Activated CD8-positive, alpha-beta memory T cell treated with anti-CD3 and anti-CD28 coated beads for 1 hour (primary cell): ENCODE results near the gene KMT2B.
A peak's percentile ranks its signal among the peaks of the same experiment; 100 is the strongest.
"Not testable (repeated sequence)": the region's sequence is repeated elsewhere in the genome, so short reads cannot be mapped to it uniquely, and the experiment has no call there.

Experiments
- DNase-seq, 2 donors: peaks; one replicate each; pipeline ENCODE4 v3.0.0-alpha.2; 2020; ENCODE audit warnings: low read depth in 1 of 2; ENCODE audit errors: extremely low read depth in 1 of 2

The KMT2B gene

DNA sequence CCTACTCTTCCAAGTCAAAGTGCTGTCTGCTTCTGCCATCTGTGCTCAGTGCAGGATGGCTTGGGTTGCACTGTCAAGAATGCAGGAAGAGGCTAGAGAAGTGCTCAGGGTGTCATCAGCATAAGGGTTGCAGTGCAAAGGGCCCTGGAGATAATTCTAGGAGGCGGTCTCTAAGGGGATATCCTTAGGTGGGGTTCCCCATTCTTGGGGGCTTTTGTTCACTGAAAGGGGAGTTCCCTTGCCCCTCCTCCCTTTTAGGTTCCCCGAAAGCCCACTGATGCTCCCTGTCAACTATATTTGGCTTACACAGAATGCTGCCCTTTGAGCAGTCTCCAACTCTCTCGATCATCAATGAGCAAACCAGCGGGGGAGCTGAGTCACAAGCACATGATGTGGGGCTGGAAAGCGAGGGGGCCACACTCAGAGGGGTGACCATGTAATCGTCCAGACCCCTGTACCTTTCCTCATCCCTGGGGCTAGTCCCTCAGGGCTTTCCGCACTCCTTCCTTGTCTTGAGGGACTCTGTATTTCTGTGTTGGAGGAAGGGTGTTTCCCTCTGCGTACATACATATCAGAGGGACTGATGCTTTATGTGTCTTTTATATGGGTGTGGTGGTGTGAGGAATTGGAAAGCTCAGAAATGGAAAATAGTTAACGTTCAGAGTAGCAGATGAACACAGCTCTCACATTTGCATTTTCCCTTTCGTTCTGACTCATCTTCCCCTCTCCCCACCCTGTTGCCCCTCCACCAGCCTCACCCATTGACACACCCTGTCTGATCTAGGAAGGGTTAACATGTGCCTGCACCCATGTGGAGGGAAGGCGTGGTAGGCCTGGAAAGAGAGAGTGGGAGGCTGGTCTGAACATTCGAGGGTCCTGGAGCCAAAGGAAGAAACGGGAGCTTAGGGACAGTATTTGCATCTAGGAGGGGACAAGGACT, 6.7 kb upstream of the KMT2B start:
- DNase-seq = no peak

DNA sequence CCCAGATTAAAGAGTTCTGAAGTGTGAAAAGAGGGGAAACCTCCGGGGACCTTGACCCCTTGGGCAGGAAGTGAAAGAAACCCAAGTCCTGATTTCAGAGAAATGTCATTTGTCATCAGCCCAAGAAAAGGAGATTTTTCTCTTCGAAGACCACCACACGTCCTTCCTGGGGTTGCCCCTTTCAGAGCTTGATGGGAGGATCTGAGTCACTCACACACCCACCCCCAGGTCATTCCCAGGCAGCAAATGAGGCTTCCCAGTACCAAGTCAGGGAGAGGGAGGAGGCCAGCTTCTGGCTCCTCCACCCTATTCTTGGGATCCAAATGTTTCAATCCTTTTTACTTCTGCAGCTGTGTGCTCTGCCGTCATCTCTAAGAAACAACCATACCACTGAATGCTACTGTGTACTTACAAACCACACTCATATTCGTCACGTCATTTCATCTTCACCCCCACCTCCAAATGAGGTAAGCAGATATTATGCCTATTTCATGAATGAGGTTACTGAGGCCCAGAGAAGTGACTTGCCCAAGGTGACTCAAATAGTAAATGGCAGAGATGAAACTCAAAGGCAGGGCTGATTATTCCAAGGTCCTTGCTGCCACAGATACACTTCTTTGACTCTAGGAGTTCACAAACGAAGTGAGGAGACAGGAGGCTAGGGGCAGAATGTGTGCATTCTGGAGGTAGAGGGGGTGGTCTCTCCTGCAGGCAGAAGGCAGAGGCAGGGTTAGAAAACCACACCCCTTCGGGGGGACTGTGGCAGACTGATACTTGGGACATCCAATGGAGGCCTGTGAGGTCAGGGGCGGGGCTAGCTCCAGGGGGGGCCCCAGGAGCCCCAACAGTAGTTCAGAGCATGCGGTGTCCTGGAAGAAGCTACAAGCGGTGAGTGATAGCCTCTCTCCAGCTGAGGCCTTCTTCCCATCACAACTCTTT, 5.0 kb upstream of the KMT2B start:
- DNase-seq = no peak

DNA sequence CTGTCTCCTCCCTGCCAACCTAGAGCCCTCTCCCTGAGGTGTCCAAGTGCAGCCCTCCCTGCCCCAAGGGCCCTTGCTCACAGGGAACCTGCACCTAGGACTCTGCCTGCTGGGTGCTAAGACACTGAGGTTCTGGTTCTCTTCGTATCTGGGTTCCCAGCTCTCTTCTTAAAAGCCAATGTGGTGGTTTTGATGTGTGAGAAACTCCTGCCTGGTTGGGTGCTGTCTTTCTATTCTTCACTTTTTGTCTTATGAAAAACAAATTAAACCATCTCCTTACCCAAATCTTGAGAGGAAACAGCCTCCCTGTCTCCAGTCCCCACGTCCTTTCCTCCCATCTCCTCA, 4.3 kb upstream of the KMT2B start:
- DNase-seq = no peak

DNA sequence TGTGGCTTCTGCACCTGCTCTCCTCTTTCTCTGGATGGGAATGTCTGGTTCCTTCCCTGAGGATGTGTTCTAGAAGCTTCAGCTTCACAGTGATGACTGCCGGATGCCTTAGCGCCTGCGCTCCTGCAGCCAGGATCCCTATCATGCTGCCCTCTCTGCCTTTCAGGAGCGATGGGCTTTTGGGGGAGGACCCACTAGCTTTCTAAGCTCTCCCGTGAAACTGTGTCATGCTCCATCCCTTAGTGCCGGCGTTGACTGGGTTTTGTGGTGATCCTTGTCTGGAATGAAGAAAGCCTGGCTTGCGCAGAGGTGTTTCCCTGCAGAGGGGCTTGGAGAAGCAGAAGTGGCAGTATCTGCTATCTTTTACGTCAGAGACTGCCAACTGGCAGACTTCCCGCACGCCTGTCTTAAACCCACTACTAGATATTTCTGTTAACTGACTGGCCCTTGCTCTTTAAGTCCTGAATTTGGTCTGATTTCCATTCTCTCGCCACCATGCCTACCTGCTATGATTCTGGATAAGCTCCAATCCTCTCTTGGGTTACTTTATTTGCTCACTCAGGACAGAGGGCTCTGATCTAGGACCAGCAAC, 3.8 kb upstream of the KMT2B start:
- DNase-seq = no peak

DNA sequence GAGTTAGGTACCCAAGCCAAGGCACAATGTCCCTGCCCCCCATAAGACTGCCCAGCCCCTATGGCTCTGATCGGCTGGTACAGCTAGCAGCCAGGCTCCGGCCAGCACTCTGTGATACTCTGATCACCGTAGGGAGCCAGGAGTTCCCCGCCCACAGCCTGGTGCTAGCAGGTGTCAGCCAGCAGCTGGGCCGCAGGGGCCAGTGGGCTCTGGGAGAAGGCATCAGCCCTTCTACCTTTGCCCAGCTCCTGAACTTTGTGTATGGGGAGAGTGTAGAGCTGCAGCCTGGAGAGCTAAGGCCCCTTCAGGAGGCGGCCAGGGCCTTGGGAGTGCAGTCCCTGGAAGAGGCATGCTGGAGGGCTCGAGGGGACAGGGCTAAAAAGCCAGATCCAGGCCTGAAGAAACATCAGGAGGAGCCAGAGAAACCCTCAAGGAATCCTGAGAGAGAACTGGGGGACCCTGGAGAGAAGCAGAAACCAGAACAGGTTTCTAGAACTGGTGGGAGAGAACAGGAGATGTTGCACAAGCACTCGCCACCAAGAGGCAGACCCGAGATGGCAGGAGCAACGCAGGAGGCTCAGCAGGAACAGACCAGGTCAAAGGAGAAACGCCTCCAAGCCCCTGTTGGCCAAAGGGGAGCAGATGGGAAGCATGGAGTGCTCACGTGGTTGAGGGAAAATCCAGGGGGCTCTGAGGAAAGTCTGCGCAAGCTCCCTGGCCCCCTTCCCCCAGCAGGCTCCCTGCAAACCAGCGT, 3.0 kb upstream of the KMT2B start:
- no peak for DNase-seq

DNA sequence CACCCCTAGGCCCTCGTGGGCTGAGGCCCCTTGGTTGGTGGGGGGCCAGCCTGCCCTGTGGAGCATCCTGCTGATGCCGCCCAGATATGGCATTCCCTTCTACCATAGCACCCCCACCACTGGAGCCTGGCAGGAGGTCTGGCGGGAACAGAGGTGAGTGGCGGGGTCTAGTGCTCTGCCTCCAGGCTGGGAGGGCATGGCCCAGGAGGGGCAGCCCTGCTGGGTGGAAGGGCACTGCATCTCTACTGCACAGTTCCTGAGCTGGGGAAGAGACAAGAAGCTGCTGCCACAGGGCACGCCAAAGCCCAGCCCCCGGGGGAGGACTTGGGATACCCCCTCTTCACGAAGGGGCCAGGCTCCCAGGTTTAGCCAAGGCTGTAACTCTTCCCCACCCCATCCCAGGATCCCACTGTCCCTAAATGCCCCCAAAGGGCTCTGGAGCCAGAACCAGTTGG, 2.4 kb upstream of the KMT2B start:
- no peak for DNase-seq

DNA sequence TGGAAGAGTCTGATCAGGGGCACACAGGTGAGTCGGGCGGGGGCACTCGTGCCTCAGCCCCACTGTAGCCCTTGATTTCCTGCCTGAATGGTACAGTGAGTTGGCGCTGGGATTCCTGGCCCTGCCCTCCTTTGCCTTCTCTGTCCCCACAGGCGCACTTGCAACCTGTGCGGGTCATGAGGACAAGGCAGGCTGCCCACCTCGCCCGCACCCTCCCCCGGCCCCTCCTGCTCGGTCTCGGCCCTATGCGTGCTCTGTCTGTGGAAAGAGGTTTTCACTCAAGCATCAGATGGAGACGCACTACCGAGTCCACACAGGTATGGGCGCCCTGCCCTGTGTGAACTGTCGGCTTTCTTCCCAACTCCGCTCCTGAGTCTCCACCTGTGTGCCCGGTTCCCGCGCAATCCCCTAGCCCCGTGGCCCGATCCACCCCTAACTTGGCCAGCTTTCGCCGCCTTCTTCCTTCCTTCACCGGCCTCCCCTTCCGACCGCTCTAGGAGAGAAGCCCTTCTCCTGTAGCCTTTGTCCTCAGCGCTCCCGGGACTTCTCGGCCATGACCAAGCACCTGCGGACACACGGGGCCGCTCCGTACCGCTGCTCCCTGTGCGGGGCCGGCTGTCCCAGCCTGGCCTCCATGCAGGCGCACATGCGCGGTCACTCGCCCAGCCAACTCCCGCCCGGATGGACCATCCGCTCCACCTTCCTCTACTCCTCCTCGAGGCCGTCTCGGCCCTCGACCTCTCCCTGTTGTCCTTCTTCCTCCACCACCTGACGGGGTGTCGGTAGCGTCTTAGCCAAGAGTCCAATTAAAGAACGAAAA, 1.6 kb upstream of the KMT2B start:
- no peak for DNase-seq

DNA sequence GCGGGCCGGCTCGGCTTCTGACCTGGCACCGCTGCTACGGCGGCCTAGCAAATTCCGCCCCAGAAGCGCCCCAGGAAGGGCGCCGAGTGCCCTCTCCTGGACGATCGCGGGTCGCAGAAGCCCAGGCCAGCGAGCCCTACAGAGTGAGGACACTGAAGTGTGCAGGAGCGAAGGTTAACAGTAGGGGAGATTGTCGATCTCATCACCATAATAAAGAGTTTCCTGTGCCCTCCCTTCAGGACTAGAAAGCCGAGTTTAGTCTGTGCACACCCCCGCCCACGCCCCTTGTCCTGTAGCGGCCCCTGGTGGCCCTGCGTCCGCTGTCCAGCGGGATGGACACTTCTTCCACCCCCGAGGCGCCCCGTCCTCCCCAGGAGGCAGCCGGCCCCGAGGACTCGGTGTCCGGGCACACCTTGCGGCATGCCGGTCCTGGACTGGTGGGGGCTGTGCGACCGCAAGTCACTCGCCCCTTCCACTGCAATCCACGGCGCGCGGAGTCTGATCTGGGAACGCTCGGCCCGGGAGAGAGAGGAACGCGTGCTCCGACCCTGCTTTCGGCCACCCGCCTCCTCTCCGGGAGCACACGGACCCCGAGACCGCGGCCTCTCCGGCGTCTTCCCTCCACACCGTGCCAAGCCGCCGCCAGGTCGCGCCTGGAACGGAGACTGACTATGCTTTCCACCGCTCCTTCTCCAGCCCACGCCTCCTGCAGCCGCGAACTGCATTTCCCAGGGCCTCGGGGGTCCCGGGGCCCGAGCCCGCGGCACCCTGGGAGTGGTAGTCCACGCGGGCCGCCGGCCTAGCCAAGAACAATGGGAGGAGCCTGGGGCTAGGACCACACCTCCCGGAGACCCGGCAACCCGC, 770 bp upstream of the KMT2B start:
- peak; percentile 90 to 91 for DNase-seq

DNA sequence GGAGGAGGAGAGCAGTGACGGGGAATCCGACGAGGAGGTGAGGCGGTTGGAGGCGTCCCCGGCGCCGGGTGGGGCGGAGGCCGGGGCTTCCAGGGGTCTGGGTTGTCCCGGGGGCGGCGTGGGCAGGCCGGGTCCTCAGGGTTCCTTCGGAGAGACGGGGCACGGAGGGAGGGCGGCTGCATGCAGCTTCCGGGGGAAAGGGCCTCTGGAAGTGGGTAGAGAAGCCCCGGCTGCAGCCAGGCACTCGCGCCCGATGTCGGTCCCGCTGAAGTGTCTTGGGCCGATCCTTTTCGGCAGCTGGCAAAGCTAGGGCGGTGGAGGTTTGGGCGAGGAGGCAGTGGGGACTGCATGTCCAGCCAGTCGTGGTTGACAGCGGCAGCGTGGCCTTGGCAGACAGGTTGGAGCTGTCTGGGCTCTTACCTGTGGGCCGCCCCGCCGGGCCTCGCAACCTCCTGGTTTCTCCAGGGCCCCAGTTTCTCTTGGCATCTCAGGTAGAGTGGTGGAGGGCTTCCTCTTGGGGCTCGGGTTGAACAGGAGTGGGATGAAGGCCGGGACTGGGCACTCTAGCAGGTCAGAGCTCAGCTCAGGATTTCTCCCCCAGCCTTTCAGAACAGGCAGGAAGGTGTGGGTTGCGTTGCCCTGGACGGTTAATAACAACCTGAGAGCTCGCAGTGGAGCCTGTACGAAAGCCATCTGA, 690 bp downstream of the KMT2B start:
- peak in 1 of 2 donors; percentile 38 for DNase-seq

DNA sequence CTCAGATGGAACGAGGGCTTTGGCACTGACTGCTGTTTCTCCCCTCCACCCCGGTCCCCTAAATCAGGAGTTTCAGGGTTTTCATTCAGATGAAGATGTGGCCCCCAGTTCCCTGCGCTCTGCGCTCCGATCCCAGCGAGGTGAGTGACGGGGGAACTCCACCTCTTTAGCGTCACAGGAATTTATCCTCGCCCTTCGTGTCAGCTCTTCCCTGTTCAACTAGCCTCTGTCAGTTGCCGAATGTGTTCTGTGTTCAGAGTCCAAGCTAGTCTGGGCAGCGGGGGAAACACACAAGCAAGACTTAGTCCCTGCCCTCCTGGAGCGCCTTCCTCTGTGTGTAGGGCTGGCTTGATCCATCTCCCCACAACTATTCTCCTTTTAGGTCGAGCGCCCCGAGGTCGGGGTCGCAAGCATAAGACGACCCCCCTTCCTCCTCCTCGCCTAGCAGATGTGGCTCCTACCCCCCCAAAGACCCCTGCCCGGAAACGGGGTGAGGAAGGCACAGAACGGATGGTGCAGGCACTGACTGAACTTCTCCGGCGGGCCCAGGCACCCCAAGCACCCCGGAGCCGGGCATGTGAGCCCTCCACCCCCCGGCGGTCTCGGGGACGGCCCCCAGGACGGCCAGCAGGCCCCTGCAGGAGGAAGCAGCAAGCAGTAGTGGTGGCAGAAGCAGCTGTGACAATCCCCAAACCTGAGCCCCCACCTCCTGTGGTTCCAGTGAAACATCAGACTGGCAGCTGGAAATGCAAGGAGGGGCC, 1.8 kb downstream of the KMT2B start:
- no peak for DNase-seq

DNA sequence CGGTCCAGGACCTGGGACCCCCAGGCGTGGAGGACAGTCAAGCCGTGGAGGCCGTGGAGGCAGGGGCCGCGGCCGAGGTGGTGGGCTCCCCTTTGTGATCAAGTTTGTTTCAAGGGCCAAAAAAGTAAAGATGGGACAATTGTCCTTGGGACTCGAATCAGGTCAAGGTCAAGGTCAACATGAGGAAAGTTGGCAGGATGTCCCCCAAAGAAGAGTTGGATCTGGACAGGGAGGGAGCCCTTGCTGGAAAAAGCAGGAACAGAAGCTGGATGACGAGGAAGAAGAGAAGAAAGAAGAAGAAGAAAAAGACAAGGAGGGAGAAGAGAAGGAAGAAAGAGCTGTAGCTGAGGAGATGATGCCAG, 2.3 kb downstream of the KMT2B start:
- no peak for DNase-seq

DNA sequence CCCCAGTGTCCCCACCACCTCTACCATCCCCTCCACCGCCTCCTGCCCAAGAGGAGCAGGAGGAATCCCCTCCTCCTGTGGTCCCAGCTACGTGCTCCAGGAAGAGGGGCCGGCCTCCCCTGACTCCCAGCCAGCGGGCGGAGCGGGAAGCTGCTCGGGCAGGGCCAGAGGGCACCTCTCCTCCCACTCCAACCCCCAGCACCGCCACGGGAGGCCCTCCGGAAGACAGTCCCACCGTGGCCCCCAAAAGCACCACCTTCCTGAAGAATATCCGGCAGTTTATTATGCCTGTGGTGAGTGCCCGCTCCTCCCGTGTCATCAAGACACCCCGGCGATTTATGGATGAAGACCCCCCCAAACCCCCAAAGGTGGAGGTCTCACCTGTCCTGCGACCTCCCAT, 2.8 kb downstream of the KMT2B start:
- DNase-seq = no peak

DNA sequence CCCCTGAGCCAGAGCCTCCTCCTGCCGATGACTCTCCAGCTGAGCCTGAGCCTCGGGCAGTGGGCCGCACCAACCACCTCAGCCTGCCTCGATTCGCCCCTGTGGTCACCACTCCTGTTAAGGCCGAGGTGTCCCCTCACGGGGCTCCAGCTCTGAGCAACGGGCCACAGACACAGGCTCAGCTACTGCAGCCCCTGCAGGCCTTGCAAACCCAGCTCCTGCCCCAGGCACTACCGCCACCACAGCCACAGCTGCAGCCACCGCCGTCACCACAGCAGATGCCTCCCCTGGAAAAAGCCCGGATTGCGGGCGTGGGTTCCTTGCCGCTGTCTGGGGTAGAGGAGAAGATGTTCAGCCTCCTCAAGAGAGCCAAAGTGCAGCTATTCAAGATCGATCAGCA, 3.6 kb downstream of the KMT2B start:
- DNase-seq = no peak

DNA sequence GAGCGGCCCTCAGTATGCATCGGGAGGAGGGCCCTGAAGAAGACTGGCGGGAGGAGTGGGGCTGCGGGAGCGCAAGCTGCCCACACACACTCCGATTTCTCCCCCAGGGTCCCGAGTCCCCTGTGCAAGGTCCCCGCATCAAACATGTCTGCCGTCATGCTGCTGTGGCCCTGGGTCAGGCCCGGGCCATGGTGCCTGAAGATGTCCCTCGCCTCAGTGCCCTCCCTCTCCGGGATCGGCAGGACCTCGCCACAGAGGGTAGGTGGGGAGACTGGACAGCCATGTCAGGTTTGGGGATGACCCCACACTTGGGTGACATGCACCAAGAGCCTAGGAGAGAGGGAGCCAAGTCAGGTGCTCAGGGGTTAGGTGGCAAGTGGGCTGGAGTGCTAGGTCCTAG, 4.7 kb downstream of the KMT2B start:
- no peak for DNase-seq

DNA sequence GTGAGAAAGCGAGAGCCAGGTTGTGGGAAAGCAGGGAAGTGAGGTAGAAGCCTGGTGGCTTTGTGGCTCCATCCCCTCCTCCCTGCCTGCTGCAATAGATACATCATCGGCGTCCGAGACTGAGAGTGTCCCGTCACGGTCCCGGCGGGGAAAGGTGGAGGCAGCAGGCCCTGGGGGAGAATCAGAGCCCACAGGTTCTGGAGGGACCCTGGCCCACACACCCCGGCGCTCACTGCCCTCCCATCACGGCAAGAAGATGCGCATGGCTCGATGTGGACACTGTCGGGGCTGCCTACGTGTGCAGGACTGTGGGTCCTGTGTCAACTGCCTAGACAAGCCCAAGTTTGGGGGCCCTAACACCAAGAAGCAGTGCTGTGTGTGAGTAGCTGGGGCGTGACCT, 5.1 kb downstream of the KMT2B start:
- DNase-seq = no peak

DNA sequence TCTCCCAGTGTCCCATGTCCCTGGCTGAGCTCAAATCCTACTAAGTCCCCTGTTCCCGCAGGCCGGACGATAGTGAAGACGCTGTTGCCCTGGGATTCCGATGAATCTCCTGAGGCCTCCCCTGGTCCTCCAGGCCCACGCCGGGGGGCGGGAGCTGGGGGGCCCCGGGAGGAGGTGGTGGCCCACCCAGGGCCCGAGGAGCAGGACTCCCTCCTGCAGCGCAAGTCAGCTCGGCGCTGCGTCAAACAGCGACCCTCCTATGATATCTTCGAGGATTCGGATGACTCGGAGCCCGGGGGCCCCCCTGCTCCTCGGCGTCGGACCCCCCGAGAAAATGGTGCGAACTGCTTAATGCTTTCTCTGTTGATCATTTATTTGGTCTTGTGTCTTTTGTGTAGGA, 5.9 kb downstream of the KMT2B start:
- DNase-seq = no peak

DNA sequence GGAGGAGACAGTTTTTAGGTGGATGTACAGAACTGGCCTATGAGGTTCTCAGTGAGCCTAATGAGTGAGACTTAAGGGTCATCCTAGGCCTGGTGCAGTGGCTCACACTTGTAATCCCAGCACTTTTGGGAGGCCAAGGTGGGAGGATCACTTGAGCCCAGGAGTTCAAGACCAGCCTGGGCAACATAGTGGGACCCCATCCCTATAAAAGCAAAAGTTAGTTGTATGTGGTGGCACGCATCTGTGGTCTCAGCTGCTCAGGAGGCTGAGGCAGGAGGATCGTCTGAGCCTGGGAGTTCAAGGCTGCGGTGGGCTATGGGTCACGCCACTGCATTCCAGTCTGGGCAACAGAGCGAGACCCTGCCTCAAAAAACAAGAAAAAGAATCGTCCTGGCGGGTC, 6.3 kb downstream of the KMT2B start:
- DNase-seq = not testable (repeated sequence)

DNA sequence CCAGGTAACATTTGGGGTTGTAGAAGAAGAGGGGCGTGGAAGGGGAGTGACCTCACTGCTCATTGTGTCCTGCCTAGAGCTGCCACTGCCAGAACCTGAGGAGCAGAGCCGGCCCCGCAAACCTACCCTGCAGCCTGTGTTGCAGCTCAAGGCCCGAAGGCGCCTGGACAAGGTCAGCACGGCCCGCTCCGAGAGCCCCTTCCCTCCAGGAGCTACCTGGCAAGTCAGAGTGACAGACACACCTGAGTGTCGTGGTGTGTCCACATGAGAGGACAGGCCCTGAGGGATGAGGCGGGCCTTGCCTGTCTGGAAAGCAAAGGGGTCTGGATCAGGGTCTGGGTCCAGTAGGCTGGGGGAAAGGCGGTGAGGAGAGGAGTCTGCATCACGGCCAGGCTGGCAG, 6.8 kb downstream of the KMT2B start:
- no peak for DNase-seq
